ENCODE data around the gene GH1. TPM values are rescaled to one million over a fixed set of nuclear protein-coding genes. Genes with fewer than 3 reads are reported as not detected.

GH1 gene
- total and polyA plus RNA-seq, 8 donors, result not detected

GRCh38 chr17:63956296-63956920, 37.8 kb upstream of the GH1 start:
- H3K27ac ChIP-seq, result no peak overlapping the region
- no peaks in the 10 kb centered on the region for H3K36me3 ChIP-seq
- WGBS, 5 donors, result 93 to 100% (median 96%) methylated on average over 5 of the region's 5 CpGs
- no peak for DNase-seq
- peaks cover 0 to 8% (median 0%) of the 10 kb centered on the region in 3 donors for H3K27me3 ChIP-seq
- peaks cover 0 to 15% (median 4%) of the 10 kb centered on the region in 4 donors for H3K4me1 ChIP-seq
- intact Hi-C loops (cut with DNase I; ENCODE audit: low total_unique reads), result no loop called here
- no peaks in the 10 kb centered on the region for H3K9me3 ChIP-seq
- TF ChIP-seq POLR2A (IDR thresholded peaks at IDR 0.05), result no peak
- TF ChIP-seq, protein P1, sequence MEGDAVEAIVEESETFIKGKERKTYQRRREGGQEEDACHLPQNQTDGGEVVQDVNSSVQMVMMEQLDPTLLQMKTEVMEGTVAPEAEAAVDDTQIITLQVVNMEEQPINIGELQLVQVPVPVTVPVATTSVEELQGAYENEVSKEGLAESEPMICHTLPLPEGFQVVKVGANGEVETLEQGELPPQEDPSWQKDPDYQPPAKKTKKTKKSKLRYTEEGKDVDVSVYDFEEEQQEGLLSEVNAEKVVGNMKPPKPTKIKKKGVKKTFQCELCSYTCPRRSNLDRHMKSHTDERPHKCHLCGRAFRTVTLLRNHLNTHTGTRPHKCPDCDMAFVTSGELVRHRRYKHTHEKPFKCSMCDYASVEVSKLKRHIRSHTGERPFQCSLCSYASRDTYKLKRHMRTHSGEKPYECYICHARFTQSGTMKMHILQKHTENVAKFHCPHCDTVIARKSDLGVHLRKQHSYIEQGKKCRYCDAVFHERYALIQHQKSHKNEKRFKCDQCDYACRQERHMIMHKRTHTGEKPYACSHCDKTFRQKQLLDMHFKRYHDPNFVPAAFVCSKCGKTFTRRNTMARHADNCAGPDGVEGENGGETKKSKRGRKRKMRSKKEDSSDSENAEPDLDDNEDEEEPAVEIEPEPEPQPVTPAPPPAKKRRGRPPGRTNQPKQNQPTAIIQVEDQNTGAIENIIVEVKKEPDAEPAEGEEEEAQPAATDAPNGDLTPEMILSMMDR (IDR thresholded peaks at IDR 0.05), result no peak
- no peak for TF ChIP-seq EP300 (IDR thresholded peaks at IDR 0.05)
- TF ChIP-seq POLR2AphosphoS5 (IDR thresholded peaks at IDR 0.05), result no peak
- H3K4me3 ChIP-seq, result no peak overlapping the region

DNA sequence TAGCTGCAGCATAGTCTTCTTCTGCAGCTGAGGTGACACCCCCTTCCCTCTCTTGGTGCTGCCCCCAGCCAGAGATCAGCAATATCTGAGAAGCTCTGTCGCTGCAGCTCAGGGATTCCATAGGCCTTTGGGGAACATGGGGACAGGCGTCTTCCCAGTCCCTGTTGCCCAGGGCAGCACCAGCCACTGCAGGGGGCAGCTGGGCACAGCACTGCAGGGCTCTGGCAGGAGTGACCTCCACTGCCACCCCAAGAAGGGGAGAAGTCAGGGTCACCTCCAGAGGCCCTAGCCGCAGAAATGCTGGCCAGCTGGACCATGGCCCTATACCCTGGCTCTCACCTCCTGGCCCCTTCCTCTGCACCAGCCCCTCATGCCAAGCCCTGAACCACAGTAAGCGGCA, 37.2 kb upstream of the GH1 start:
- TF ChIP-seq, protein P1 (IDR thresholded peaks at IDR 0.05), result no peak
- TF ChIP-seq POLR2A (IDR thresholded peaks at IDR 0.05) (no peak), EP300 (IDR thresholded peaks at IDR 0.05) (no peak), POLR2AphosphoS5 (IDR thresholded peaks at IDR 0.05) (no peak)

GRCh38 chr17:63955232-63955631, 36.6 kb upstream of the GH1 start:
- WGBS, 5 donors, result 77 to 82% (median 78%) methylated on average over 9 to 11 of the region's 11 CpGs
- TF ChIP-seq POLR2AphosphoS5 (IDR thresholded peaks at IDR 0.05) (no peak), EP300 (IDR thresholded peaks at IDR 0.05) (no peak), POLR2A (IDR thresholded peaks at IDR 0.05) (no peak)
- TF ChIP-seq, protein P1 (IDR thresholded peaks at IDR 0.05), result no peak

More for the DNA sequence above, 37.2 kb upstream of the GH1 start:
- H3K27me3 ChIP-seq, result peaks cover 0 to 9% (median 0%) of the 10 kb centered on the region in 3 donors
- no peak overlapping the region for H3K27ac ChIP-seq
- WGBS, 5 donors, result 84 to 100% (median 91%) methylated on average over 2 to 4 of the region's 4 CpGs
- H3K4me3 ChIP-seq, result no peak overlapping the region
- H3K9me3 ChIP-seq, result no peaks in the 10 kb centered on the region
- no peak for DNase-seq
- no peaks in the 10 kb centered on the region for H3K36me3 ChIP-seq
- H3K4me1 ChIP-seq, result peaks cover 0 to 9% (median 0%) of the 10 kb centered on the region in 4 donors
- intact Hi-C loops (cut with DNase I; ENCODE audit: low total_unique reads), result no loop called here

GRCh38 chr17:63954402-63955063, 35.9 kb upstream of the GH1 start:
- no peak overlapping the region for H3K4me3 ChIP-seq
- intact Hi-C loops (cut with DNase I; ENCODE audit: low total_unique reads), result no loop called here
- H3K36me3 ChIP-seq, result no peaks in the 10 kb centered on the region
- H3K9me3 ChIP-seq, result no peaks in the 10 kb centered on the region
- 46 to 57% (median 52%) methylated on average over 10 to 11 of the region's 11 CpGs for WGBS, 5 donors
- DNase-seq, result peak in 1 of 2 donors; percentile 53
- no peak overlapping the region for H3K27ac ChIP-seq
- H3K27me3 ChIP-seq, result peaks cover 0 to 22% (median 0%) of the 10 kb centered on the region in 3 donors
- H3K4me1 ChIP-seq, result peaks cover 0 to 7% (median 0%) of the 10 kb centered on the region in 4 donors
- TF ChIP-seq EP300 (IDR thresholded peaks at IDR 0.05) (no peak), POLR2A (IDR thresholded peaks at IDR 0.05) (no peak), POLR2AphosphoS5 (IDR thresholded peaks at IDR 0.05) (no peak)
- TF ChIP-seq, protein P1 (IDR thresholded peaks at IDR 0.05), result no peak

More at GRCh38 chr17:63955232-63955631, 36.6 kb upstream of the GH1 start:
- intact Hi-C loops (cut with DNase I; ENCODE audit: low total_unique reads), result no loop called here
- Histone ChIP-seq H3K9me3 (no peaks in the 10 kb centered on the region), H3K27me3 (peaks cover 0 to 15% (median 0%) of the 10 kb centered on the region in 3 donors), H3K36me3 (no peaks in the 10 kb centered on the region), H3K4me3 (no peak overlapping the region), H3K27ac (no peak overlapping the region), H3K4me1 (peaks cover 0 to 7% (median 0%) of the 10 kb centered on the region in 4 donors)
- no peak for DNase-seq
